Stimulated activated CD8-positive, alpha-beta memory T cell treated with anti-CD3 and anti-CD28 coated beads, Interleukin-4, amount 100 ng/mL, for 48 hours (primary cell): ENCODE results near the gene SERINC5.
"Not testable (repeated sequence)": the region's sequence is repeated elsewhere in the genome, so short reads cannot be mapped to it uniquely, and the experiment has no call there.

Experiments used
- DNase-seq: peaks from one replicate; pipeline ENCODE4 v3.0.0-alpha.2; 2020

SERINC5 gene

GRCh38 chr5:80225934-80226326 is 29.9 kb downstream of the SERINC5 start:
- no peak for DNase-seq

- DNase-seq: no peak
Measured at GRCh38 chr5:80225189-80225933, 30.5 kb downstream of the SERINC5 start.

GRCh38 chr5:80223561-80223960 is 32.3 kb downstream of the SERINC5 start:
- no peak for DNase-seq

- no peak for DNase-seq
Measured at GRCh38 chr5:80220245-80220897, 35.5 kb downstream of the SERINC5 start.

- no peak for DNase-seq
Measured at GRCh38 chr5:80219391-80219790, 36.5 kb downstream of the SERINC5 start.

GRCh38 chr5:80217667-80218066 is 38.2 kb downstream of the SERINC5 start:
- no peak for DNase-seq

GRCh38 chr5:80216753-80217596 is 38.9 kb downstream of the SERINC5 start:
- DNase-seq: peak; percentile 56

- DNase-seq: no peak
Measured at GRCh38 chr5:80216096-80216495, 39.8 kb downstream of the SERINC5 start.

GRCh38 chr5:80215523-80215922 is 40.3 kb downstream of the SERINC5 start:
- no peak for DNase-seq

GRCh38 chr5:80213466-80213865 is 42.4 kb downstream of the SERINC5 start:
- no peak for DNase-seq

- no peak for DNase-seq
Measured at GRCh38 chr5:80212171-80212667, 43.6 kb downstream of the SERINC5 start.

GRCh38 chr5:80211327-80211726 is 44.5 kb downstream of the SERINC5 start:
- DNase-seq: no peak

GRCh38 chr5:80210014-80210413 is 45.8 kb downstream of the SERINC5 start:
- no peak for DNase-seq

GRCh38 chr5:80208381-80208780 is 47.5 kb downstream of the SERINC5 start:
- DNase-seq: no peak

GRCh38 chr5:80207832-80208231 is 48.0 kb downstream of the SERINC5 start:
- no peak for DNase-seq

- DNase-seq: no peak
Measured at GRCh38 chr5:80206282-80206681, 49.6 kb downstream of the SERINC5 start.

- no peak for DNase-seq
Measured at GRCh38 chr5:80205846-80206245, 50.0 kb downstream of the SERINC5 start.

GRCh38 chr5:80204808-80205614 is 50.8 kb downstream of the SERINC5 start:
- DNase-seq: no peak

- DNase-seq: not testable (repeated sequence)
Measured at GRCh38 chr5:80201763-80202162, 54.1 kb downstream of the SERINC5 start.

GRCh38 chr5:80198920-80199319 is 56.9 kb downstream of the SERINC5 start:
- no peak for DNase-seq

GRCh38 chr5:80198399-80198798 is 57.4 kb downstream of the SERINC5 start:
- DNase-seq: no peak

GRCh38 chr5:80195837-80196400 is 59.9 kb downstream of the SERINC5 start:
- no peak for DNase-seq
